GM12878 (cell line): ENCODE data around the gene STX16. TPM values are rescaled to one million over a fixed set of nuclear protein-coding genes. Genes with fewer than 3 reads are reported as not detected.

Experiments
- ATAC-seq: fragments of 200-7000 bp; cut with Tn5 transposase; 3 replicates; pipeline ENCODE4 v1.9.1; 2020; ENCODE audit warnings: mild to moderate bottlenecking, moderate library complexity
- BruUV-seq: library from RNA; stranded (reverse); fragments of 400-500 nt; replicated peaks from 2 replicates; lab custom pipeline; 2021; lab: Mats Ljungman, UMichigan
- CTCF ChIA-PET: fragments of 300-600 bp; sonication (Branson Sonifier 250); formaldehyde crosslinking; extraction: SDS; loops from one replicate; lab custom pipeline; 2021; ENCODE audit warnings: inconsistent platforms; lab: Yijun Ruan, JAX
- POLR2A ChIA-PET: fragments of 350-600 bp; formaldehyde crosslinking; extraction: SDS; loops from one replicate; lab custom pipeline; 2021; ENCODE audit warnings: inconsistent platforms; lab: Charles Lee
- RAD21 ChIA-PET: fragments of 300-600 bp; sonication (Branson Sonifier 250); formaldehyde crosslinking; loops from one replicate; lab custom pipeline; 2023; ENCODE audit warnings: antibody characterized with exemption; ENCODE audit not compliant: unreplicated experiment; lab: Charles Lee
- SMC1A ChIA-PET: fragments of 300-600 bp; sonication (Branson Sonifier 250); formaldehyde crosslinking; loops from one replicate; lab custom pipeline; 2023; ENCODE audit not compliant: unreplicated experiment, uncharacterized antibody; lab: Charles Lee
- DNase-seq: peaks from one replicate; pipeline ENCODE4 v3.0.0-alpha.2; 2011; ENCODE audit warnings: low read depth, low spot score
- FAIRE-seq: peaks from 3 replicates; lab custom pipeline; 2011; peaks lifted over from hg19 to GRCh38; lab: Jason Lieb, UNC
- H2AFZ ChIP-seq: 2 replicates; pipeline ENCODE4 v1.6.0; 2011; ENCODE audit warnings: low read depth, low read length, control low read depth; ENCODE audit not compliant: control insufficient read depth
- H3K27ac ChIP-seq: 2 replicates; pipeline ENCODE4 v1.5.1; 2011; ENCODE audit warnings: control low read depth; ENCODE audit not compliant: control insufficient read depth, insufficient read depth
- H3K27me3 ChIP-seq, 2 experiments: replicated peaks in 1 of 2; 2 replicates each; pipeline versions ENCODE4 v1.6.0 to v1.6.1; 2011; ENCODE audit warnings: low read length in 1 of 2; ENCODE audit not compliant: control insufficient read depth in 2 of 2, insufficient read depth in 2 of 2
- H3K36me3 ChIP-seq, 2 experiments: 2 replicates each; pipeline ENCODE4 v1.5.1; 2011; ENCODE audit warnings: low read length in 1 of 2; ENCODE audit not compliant: control insufficient read depth in 2 of 2, insufficient read depth in 2 of 2
- H3K4me1 ChIP-seq: 2 replicates; pipeline ENCODE4 v1.6.1; 2011; ENCODE audit warnings: mild to moderate bottlenecking, low read length, moderate library complexity, mixed read lengths; ENCODE audit not compliant: control insufficient read depth, insufficient read depth
- H3K4me2 ChIP-seq: 2 replicates; pipeline ENCODE4 v1.6.0; 2011; ENCODE audit warnings: control low read depth; ENCODE audit not compliant: control insufficient read depth, insufficient read depth
- H3K4me3 ChIP-seq: fragments of 200-600 bp; sonication (generic); 2 replicates; pipeline ENCODE4 v1.5.1; 2016
- H3K79me2 ChIP-seq: 2 replicates; pipeline ENCODE4 v1.6.0; 2011; ENCODE audit warnings: low read length; ENCODE audit not compliant: control insufficient read depth, insufficient read depth
- H3K9ac ChIP-seq: 2 replicates; pipeline ENCODE4 v1.8.0; 2011; ENCODE audit warnings: low read length, control low read depth, mixed read lengths; ENCODE audit not compliant: control insufficient read depth, insufficient read depth
- H3K9me3 ChIP-seq: replicated peaks from 3 replicates; pipeline ENCODE4 v1.5.1; 2011; ENCODE audit warnings: mild to moderate bottlenecking, low read length; ENCODE audit not compliant: control insufficient read depth, insufficient read depth
- H4K20me1 ChIP-seq: 2 replicates; pipeline ENCODE4 v1.6.0; 2011; ENCODE audit not compliant: control insufficient read depth, insufficient read depth
- ASH2L ChIP-seq: fragments of 300-600, 200-600 bp; sonication (generic); IDR thresholded peaks from 2 replicates; pipeline ENCODE4 v1.6.1; 2017; ENCODE audit warnings: low read depth, mild to moderate bottlenecking, borderline replicate concordance
- IKZF1 ChIP-seq: fragments of 450-650 bp; conservative IDR thresholded peaks from 2 replicates; pipeline ENCODE4 v1.6.1; 2017; ENCODE audit warnings: antibody characterized with exemption, mild to moderate bottlenecking
- IRF5 ChIP-seq: fragments of 450-650 bp; IDR thresholded peaks from 2 replicates; pipeline ENCODE4 v1.6.1; 2017; ENCODE audit warnings: borderline replicate concordance
- LARP7 ChIP-seq: fragments of 450-650 bp; IDR thresholded peaks from 2 replicates; pipeline ENCODE4 v1.6.1; 2017; ENCODE audit warnings: mild to moderate bottlenecking
- MAX ChIP-seq: IDR thresholded peaks from 2 replicates; pipeline ENCODE4 v1.6.1; 2012; ENCODE audit warnings: low read depth, low read length, improper control_type of control experiment
- MLLT1 ChIP-seq: fragments of 450-650 bp; IDR thresholded peaks from 2 replicates; pipeline ENCODE4 v1.6.1; 2016; ENCODE audit warnings: mild to moderate bottlenecking
- NRF1 ChIP-seq: conservative IDR thresholded peaks from 2 replicates; pipeline ENCODE4 v1.6.1; 2011; ENCODE audit warnings: mild to moderate bottlenecking, low read depth, low read length, improper control_type of control experiment
- POLR2AphosphoS5 ChIP-seq: IDR thresholded peaks from 2 replicates; pipeline ENCODE4 v1.6.1; 2011; ENCODE audit warnings: mild to moderate bottlenecking, low read length, inconsistent platforms
- RBBP5 ChIP-seq: fragments of 200-600 bp; sonication (generic); conservative IDR thresholded peaks from 2 replicates; pipeline ENCODE4 v1.6.1; 2016
- SMARCA5 ChIP-seq: fragments of 450-650 bp; IDR thresholded peaks from 2 replicates; pipeline ENCODE4 v1.6.1; 2017; ENCODE audit warnings: mild to moderate bottlenecking
- SREBF1 ChIP-seq: IDR thresholded peaks from 2 replicates; pipeline ENCODE4 v1.6.1; 2012; ENCODE audit warnings: mild to moderate bottlenecking, low read length
- USF1 ChIP-seq: IDR thresholded peaks from 2 replicates; pipeline ENCODE4 v1.6.1; 2011; ENCODE audit warnings: borderline replicate concordance, low read depth, mild to moderate bottlenecking, moderate library complexity, mixed read lengths, low read length; ENCODE audit not compliant: insufficient read depth; ENCODE audit errors: extremely low read length
- WRNIP1 ChIP-seq: IDR thresholded peaks from 2 replicates; pipeline ENCODE4 v1.6.1; 2011; ENCODE audit warnings: low read depth, low read length, improper control_type of control experiment, borderline replicate concordance
- WGBS: methylation state at CpG from one replicate; pipeline ENCODE4 v1.1.6; 2016; ENCODE audit warnings: low lambda C conversion rate; ENCODE audit not compliant: insufficient replicate concordance, insufficient coverage; ENCODE audit errors: missing lambda C conversion rate; 5-methylcytosine and 5-hydroxymethylcytosine counted together
- in situ Hi-C: fragments of 300-500 bp; cut with MboI; formaldehyde crosslinking; loops from 9 replicates; pipeline ENCODE4 v1.14.3; 2018; ENCODE audit warnings: mixed read lengths
- intact Hi-C: fragments of 100-400 bp; cut with micrococcal nuclease; formaldehyde crosslinking; loops from one replicate; pipeline ENCODE4 v1.14.2; 2022; ENCODE audit not compliant: unreplicated experiment
- polyA plus RNA-seq, 11 experiments: library from polyadenylated mRNA; depleted of rRNA in 4 of 11; unstranded in 6 of 11; stranded (reverse) in 5 of 11; fragments of >200 nt; fragmentation: Nextera tagmentation in 4 of 11; fragmentation: Illumina TruSeq in 1 of 11; extraction: Ambion mirVana in 4 of 11; extraction: Trizol in 1 of 11; gene quantifications; 1 replicate in 1 of 11; 2 replicates in 10 of 11; pipeline versions ENCODE4 v1.2.1 to v1.2.3, GENCODE V29; 2011 to 2016; ENCODE audit warnings: inconsistent platforms in 2 of 11, missing spikeins in 2 of 11, low read depth in 1 of 11
- total RNA-seq, 4 experiments: library from RNA; depleted of rRNA in 3 of 4; stranded (reverse); fragments of >200 nt in 3 of 4; fragmentation: Illumina TruSeq in 1 of 4; extraction: Trizol in 1 of 4; gene quantifications; 2 replicates each; pipeline versions ENCODE4 v1.2.1 to v1.2.3, GENCODE V29; 2013 to 2021

Gene STX16
- total and polyA plus RNA-seq, 10 of the 15 experiments (the other 5 are each of a cell fraction or from before 2014, with no cell fraction given), result 6.3 to 68.4 (median 35.8) TPM

GRCh38 chr20:58688840-58689239 lies 37.8 kb downstream of the STX16 start:
- ChIA-PET SMC1A (interaction anchor here (3.3 kb wide), 1 partner anchor 31 kb away, joined by 10 read pairs; no protein-coding TSS in a partner anchor), RAD21 (no interaction called here), CTCF (no interaction called here), POLR2A (no interaction called here)
- Histone ChIP-seq H3K27ac (no peak overlapping the region), H4K20me1 (no peaks in the 10 kb centered on the region), H3K4me1 (peaks cover 5% of the 10 kb centered on the region; the same call in 1 of the 2 replicates), H3K36me3 (no peaks in the 10 kb centered on the region), H3K9ac (no peak overlapping the region), H3K9me3 (no peaks in the 10 kb centered on the region), H3K27me3 (no peaks in the 10 kb centered on the region), H3K4me2 (no peak overlapping the region), H2AFZ (no peak overlapping the region), H3K79me2 (no peaks in the 10 kb centered on the region; the same call in 1 of the 2 replicates), H3K4me3 (no peak overlapping the region)
- in situ Hi-C loops (loop anchor here (25.0 kb wide), 1 partner anchor 452 kb away; the partner anchor contains the start of gene ANKRD60), intact Hi-C loops (no loop called here)
- no TSS peak for BruUV-seq
- TF ChIP-seq LARP7, result no peak
- TF ChIP-seq POLR2AphosphoS5, result no peak
- no peak for TF ChIP-seq RBBP5
- TF ChIP-seq SMARCA5, result no peak
- no peak for TF ChIP-seq MLLT1
- TF ChIP-seq MAX, result no peak
- TF ChIP-seq IRF5, result no peak
- TF ChIP-seq NRF1, result no peak
- TF ChIP-seq IKZF1, result no peak
- no peak for TF ChIP-seq WRNIP1
- no peak for TF ChIP-seq ASH2L
- no peak for TF ChIP-seq USF1
- no peak for TF ChIP-seq SREBF1
- 95% methylated on average over 6 of the region's 6 CpGs for WGBS
- DNase-seq (no peak), FAIRE-seq (no peak), ATAC-seq (no peak)
